Chondrocyte (in vitro differentiated cells): Measurements from ENCODE around the gene SMARCA2. TPM values are rescaled to one million over a fixed set of nuclear protein-coding genes. Genes with fewer than 3 reads are reported as not detected.
A peak's percentile ranks its signal among the peaks of the same experiment; 100 is the strongest.

ENCODE experiments used
- DNase-seq: peaks from one replicate; pipeline ENCODE4 v3.0.0; 2021; ENCODE audit warnings: mixed read lengths, low spot score
- H3K27ac Mint-ChIP-seq: one replicate; pipeline ENCODE4 v1.8.0; 2021; ENCODE audit warnings: mild to moderate bottlenecking, moderate library complexity, mixed read lengths; ENCODE audit not compliant: unreplicated experiment
- H3K27me3 Mint-ChIP-seq: 2 replicates; pipeline ENCODE4 v1.8.0; 2021; ENCODE audit warnings: low read depth, mixed read lengths
- H3K36me3 Mint-ChIP-seq: 2 replicates; pipeline ENCODE4 v1.8.0; 2021; ENCODE audit warnings: low read depth, mixed read lengths
- H3K4me1 Mint-ChIP-seq: 2 replicates; pipeline ENCODE4 v1.8.0; 2021; ENCODE audit warnings: low read depth, mild to moderate bottlenecking, mixed read lengths
- H3K4me3 Mint-ChIP-seq: one replicate; pipeline ENCODE4 v1.8.0; 2021; ENCODE audit warnings: mild to moderate bottlenecking, moderate library complexity, mixed read lengths; ENCODE audit not compliant: unreplicated experiment
- H3K9me3 Mint-ChIP-seq: 2 replicates; pipeline ENCODE4 v1.8.0; 2021; ENCODE audit warnings: low read depth, mixed read lengths
- total RNA-seq: library from RNA; stranded (reverse); gene quantifications from 3 replicates; pipeline ENCODE4 v1.2.1, GENCODE V29; 2021
- TF ChIP-seq, protein P1 (sequence below): fragments of 200-600 bp; sonication (generic); IDR thresholded peaks from 2 replicates; pipeline ENCODE4 v1.5.0; 2021; ENCODE audit warnings: antibody characterized with exemption, mild to moderate bottlenecking, moderate library complexity

The SMARCA2 gene
- total RNA-seq, 1 donor from 2014 or later: 95.1 TPM

DNA sequence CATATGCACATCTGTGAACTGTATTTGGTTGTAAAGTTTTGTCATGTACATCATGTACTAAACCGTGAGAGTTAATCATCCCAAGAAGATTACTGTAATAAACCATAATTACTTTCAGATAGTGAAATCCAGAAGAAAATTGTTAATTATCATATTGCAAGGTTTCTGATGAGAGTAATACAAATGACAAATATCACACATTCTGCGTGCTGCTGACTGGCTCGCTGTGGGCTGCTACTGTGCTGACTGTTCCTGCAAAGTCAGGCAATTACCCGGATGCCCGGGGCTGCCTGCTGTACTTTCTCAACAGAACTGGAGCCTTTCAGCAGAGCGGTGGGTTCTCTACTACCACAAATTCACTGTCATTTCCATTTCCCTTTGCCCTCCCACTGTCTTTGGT, 68.3 kb downstream of the SMARCA2 start:
- Mint-ChIP-seq H3K36me3 (peaks cover 45% of the 10 kb centered on the region), H3K4me1 (peaks cover 29% of the 10 kb centered on the region)
- TF ChIP-seq, protein P1, sequence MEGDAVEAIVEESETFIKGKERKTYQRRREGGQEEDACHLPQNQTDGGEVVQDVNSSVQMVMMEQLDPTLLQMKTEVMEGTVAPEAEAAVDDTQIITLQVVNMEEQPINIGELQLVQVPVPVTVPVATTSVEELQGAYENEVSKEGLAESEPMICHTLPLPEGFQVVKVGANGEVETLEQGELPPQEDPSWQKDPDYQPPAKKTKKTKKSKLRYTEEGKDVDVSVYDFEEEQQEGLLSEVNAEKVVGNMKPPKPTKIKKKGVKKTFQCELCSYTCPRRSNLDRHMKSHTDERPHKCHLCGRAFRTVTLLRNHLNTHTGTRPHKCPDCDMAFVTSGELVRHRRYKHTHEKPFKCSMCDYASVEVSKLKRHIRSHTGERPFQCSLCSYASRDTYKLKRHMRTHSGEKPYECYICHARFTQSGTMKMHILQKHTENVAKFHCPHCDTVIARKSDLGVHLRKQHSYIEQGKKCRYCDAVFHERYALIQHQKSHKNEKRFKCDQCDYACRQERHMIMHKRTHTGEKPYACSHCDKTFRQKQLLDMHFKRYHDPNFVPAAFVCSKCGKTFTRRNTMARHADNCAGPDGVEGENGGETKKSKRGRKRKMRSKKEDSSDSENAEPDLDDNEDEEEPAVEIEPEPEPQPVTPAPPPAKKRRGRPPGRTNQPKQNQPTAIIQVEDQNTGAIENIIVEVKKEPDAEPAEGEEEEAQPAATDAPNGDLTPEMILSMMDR: no peak

GRCh38 chr9:2085716-2086115, 70.6 kb downstream of the SMARCA2 start:
- Mint-ChIP-seq H3K27me3 (no peaks in the 10 kb centered on the region), H3K27ac (peak overlapping the region; percentile 0), H3K36me3 (peaks cover 41% of the 10 kb centered on the region), H3K4me1 (peaks cover 33% of the 10 kb centered on the region), H3K4me3 (no peak overlapping the region), H3K9me3 (no peaks in the 10 kb centered on the region)
- TF ChIP-seq, protein P1: no peak
- no peak for DNase-seq

More for the DNA sequence above, 68.3 kb downstream of the SMARCA2 start:
- Mint-ChIP-seq H3K4me3 (no peak overlapping the region), H3K9me3 (no peaks in the 10 kb centered on the region), H3K27me3 (no peaks in the 10 kb centered on the region), H3K27ac (no peak overlapping the region)
- no peak for DNase-seq

- peaks cover 33% of the 10 kb centered on the region for H3K4me1 Mint-ChIP-seq
- H3K9me3 Mint-ChIP-seq: no peaks in the 10 kb centered on the region
- no peaks in the 10 kb centered on the region for H3K27me3 Mint-ChIP-seq
- peaks cover 42% of the 10 kb centered on the region for H3K36me3 Mint-ChIP-seq
- no peak for DNase-seq
- TF ChIP-seq, protein P1: no peak
- H3K27ac Mint-ChIP-seq: peak overlapping the region; percentile 0
- H3K4me3 Mint-ChIP-seq: no peak overlapping the region
These were observed 71.0 kb downstream of the SMARCA2 start for GRCh38 chr9:2086116-2086515.

DNA sequence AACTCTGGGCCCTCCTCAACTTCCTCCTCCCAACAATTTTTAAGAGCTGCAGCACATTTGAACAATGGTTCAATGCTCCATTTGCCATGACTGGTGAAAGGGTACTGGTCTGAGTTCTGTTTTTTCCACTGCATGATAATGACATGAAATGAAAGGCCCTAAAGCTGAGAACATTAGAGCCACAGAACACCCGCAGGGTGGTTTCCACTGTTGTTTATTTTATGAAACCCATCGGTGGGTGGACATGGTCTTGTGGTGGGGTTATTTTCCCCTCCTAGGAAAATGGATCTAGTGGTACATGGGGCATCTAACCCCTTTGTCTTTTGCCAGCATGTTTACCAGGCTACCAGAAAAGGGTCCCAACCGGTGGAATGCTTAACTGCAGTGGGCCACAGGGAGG, 71.8 kb downstream of the SMARCA2 start:
- DNase-seq: no peak
- Mint-ChIP-seq H3K36me3 (peaks cover 44% of the 10 kb centered on the region), H3K9me3 (no peaks in the 10 kb centered on the region), H3K27me3 (no peaks in the 10 kb centered on the region), H3K4me3 (no peak overlapping the region), H3K4me1 (peaks cover 33% of the 10 kb centered on the region), H3K27ac (no peak overlapping the region)
- TF ChIP-seq, protein P1: no peak

DNA sequence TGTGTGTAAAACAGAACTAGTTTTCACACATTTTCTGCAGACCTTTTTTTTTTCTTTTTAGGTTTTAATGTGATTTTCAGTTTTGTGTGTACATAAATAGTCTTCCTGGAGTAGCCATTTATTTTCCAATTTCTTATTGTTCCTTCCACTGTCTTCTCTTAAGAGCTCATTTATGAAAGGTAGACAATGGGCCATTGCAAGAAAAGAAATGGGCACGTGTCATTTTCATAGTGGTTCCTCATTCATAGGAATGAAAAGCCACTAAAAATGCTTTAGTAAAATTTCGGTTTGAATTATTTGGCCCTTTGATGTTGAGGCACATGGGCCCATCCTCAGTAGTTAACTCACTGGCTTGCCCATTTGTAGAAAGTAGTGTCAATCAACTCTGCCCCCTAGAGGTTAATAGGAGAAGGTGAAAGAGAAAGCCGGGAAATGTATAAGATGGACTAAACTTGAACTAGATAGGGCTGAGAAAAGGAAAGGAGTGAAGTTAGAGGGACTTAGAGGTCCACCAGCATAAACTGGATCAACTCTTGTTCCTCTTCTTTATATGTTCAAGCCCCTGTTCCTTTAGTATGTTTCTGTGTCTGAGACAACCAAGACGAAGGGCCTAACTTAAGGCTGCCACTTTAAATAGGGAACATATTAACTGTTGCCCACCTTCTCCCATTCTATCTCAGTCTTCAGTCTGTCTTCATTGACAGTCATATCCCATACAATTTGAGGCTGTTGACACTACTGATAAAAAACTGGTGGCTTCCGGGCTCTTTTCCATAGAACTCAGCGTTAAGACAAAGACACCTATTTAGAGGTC, 72.6 kb downstream of the SMARCA2 start:
- H3K27ac Mint-ChIP-seq: no peak overlapping the region
- DNase-seq: no peak

More for the DNA sequence above, 72.6 kb downstream of the SMARCA2 start:
- Mint-ChIP-seq H3K4me1 (peaks cover 32% of the 10 kb centered on the region), H3K4me3 (no peak overlapping the region), H3K9me3 (no peaks in the 10 kb centered on the region), H3K27me3 (no peaks in the 10 kb centered on the region), H3K36me3 (peaks cover 44% of the 10 kb centered on the region)
- TF ChIP-seq, protein P1: peak; percentile 79
